Measurements from ENCODE around the gene HMCN2. TPM values are rescaled to one million over a fixed set of nuclear protein-coding genes. Genes with fewer than 3 reads are reported as not detected.

The HMCN2 gene
- total RNA-seq, 6 donors from 2014 or later, result 0.76 to 7.3 (median 1.5) TPM

DNA sequence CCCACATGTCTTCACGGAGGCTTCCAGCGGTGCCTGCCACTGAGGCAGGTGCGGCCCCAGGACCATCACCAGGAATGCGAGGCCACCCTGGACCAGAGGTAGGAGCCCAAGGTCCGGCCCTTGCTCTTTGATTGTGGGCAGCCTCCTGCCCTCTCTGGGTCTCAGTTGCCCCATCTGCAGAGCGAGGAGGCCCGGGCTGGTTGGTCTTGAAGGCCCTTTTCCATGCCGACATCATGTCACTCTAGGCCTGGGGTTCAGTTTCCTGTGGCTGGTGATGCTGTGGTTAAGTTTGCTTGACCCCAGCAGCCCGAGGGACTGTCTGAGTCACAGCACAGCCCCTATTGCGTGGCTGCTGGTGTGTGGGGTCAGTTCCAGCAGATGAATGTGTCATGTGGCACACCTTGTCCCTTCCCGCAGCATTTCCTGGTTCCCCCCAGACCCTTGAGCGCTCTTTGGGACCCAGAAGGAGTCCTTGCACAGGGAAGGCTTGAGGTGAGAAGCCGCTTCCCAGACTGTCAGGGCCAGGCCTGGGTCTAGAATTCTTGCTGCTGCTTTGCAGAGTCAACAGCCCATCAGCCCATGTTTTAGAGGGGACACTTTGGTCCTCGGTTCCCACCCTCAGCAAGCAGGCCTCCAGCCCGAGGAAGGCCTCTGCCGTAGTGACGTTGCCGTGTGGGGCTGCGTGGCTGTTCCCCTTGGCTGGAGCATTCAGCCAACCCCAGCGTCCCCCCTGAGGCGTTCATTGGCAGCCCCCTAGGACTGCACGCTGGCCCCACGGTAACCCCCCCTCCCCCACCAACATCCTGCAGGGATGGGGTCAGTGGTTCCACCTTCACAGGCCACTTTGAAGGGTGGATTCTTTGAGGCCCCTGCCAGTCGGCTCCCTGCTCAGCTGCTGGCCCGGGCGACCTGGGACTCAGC is 31.0 kb upstream of the HMCN2 start:
- no peaks in the 10 kb centered on the region for H3K27me3 ChIP-seq
- H3K36me3 ChIP-seq, result no peaks in the 10 kb centered on the region
- ATAC-seq (ENCODE audit: low FRiP score in 2 of 2) (no peak), DNase-seq (no peak)
- 87 to 92% methylated on average over 8 to 22 of the region's 26 CpGs for WGBS, 2 donors
- TF ChIP-seq, protein P1, sequence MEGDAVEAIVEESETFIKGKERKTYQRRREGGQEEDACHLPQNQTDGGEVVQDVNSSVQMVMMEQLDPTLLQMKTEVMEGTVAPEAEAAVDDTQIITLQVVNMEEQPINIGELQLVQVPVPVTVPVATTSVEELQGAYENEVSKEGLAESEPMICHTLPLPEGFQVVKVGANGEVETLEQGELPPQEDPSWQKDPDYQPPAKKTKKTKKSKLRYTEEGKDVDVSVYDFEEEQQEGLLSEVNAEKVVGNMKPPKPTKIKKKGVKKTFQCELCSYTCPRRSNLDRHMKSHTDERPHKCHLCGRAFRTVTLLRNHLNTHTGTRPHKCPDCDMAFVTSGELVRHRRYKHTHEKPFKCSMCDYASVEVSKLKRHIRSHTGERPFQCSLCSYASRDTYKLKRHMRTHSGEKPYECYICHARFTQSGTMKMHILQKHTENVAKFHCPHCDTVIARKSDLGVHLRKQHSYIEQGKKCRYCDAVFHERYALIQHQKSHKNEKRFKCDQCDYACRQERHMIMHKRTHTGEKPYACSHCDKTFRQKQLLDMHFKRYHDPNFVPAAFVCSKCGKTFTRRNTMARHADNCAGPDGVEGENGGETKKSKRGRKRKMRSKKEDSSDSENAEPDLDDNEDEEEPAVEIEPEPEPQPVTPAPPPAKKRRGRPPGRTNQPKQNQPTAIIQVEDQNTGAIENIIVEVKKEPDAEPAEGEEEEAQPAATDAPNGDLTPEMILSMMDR (IDR thresholded peaks at IDR 0.05), result no peak
- TF ChIP-seq POLR2A (IDR thresholded peaks at IDR 0.05) (no peak), EP300 (IDR thresholded peaks at IDR 0.05) (no peak), POLR2AphosphoS5 (IDR thresholded peaks at IDR 0.05) (no peak)
- H3K4me3 ChIP-seq, result no peak overlapping the region
- peaks cover 4 to 16% (median 8%) of the 10 kb centered on the region in 4 donors for H3K4me1 ChIP-seq
- no peak overlapping the region for H3K27ac ChIP-seq
- no peaks in the 10 kb centered on the region for H3K9me3 ChIP-seq

DNA sequence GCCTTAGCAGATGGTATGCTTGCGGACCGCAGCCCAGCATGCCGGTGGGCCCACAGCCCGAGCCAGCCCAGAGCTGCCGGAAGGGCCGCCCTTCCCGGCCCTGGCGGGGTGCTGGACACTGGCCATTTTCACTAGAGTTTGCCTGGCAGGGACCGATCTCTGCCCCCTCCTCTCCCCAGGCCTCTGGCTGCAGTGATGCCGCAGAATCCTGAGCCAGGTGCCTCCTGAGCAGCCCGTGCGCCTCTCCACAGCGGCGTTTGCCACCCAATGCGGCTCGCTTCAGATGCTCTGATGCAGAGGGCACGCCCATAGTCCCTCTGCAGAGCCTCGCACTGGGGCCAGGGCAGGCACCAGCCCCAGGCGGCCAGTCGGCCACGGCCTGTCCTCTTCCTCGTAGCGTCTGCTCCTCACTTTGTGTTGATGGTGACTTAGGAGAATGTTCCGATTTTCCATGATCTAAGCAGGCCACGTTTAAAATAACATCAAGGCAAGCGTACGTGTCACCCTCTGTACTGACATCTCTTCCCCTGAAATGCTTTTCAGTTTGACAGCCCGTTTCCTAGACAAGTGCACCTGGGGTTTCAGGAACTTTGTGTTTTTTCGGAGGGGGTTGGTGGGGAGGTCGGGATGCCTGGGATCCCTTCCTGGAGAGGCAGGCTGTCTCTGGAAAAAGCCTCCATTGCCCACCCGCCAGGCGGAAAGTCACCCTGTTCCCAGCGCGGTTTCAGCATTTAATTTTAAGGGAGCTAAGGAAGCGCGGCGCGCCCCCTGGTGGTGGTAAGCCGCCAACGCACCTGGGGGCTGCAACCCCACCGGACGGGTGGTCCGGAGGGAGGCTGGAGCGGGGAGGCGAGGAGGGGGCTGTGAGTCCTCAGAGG is 29.8 kb upstream of the HMCN2 start:
- DNase-seq (peak; percentile 60 to 95), ATAC-seq (ENCODE audit: low FRiP score in 2 of 2) (peak; percentile 65 to 72)
- Histone ChIP-seq H3K27me3 (no peaks in the 10 kb centered on the region), H3K36me3 (no peaks in the 10 kb centered on the region), H3K27ac (no peak overlapping the region), H3K4me3 (no peak overlapping the region), H3K9me3 (no peaks in the 10 kb centered on the region), H3K4me1 (peaks cover 4 to 16% (median 9%) of the 10 kb centered on the region in 4 donors)
- TF ChIP-seq POLR2A (IDR thresholded peaks at IDR 0.05), result no peak
- TF ChIP-seq, protein P1 (IDR thresholded peaks at IDR 0.05), result peak; percentile 96 to 99 (median 98)
- TF ChIP-seq EP300 (IDR thresholded peaks at IDR 0.05), result no peak
- TF ChIP-seq POLR2AphosphoS5 (IDR thresholded peaks at IDR 0.05), result no peak
- 15 to 52% methylated on average over 24 to 44 of the region's 45 CpGs for WGBS, 2 donors

DNA sequence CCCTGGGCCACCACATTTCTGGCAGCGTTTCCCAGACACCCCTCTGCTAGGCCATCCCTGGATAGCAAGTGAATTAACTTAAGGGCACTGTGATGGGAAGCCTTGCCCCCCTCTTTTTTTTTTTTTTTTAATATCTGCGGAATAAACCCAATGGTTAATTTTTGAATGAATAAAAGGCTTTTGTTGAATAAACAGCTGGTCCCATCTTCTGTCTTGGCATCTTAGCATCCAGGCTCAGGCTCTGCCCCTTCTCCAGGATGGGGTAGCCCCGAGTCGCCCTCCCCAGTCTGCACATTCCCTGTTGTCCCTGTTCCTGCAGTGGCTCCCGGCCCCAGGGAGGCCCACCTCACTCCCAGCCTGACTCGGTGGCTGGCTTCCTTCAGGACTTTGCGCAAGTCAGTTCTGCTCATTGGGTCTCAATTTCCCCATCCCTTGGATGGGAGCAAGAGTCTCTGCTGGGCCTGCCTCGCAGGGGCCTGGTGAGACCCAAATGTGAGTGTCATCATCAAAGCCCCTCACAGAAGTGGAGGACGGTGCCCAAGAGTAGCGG is 29.0 kb upstream of the HMCN2 start:
- ATAC-seq (ENCODE audit: low FRiP score in 2 of 2) (no peak), DNase-seq (no peak)
- H3K27me3 ChIP-seq, result no peaks in the 10 kb centered on the region
- H3K4me3 ChIP-seq, result no peak overlapping the region
- TF ChIP-seq EP300 (IDR thresholded peaks at IDR 0.05), result no peak
- TF ChIP-seq POLR2AphosphoS5 (IDR thresholded peaks at IDR 0.05), result no peak
- TF ChIP-seq, protein P1 (IDR thresholded peaks at IDR 0.05), result peak in 1 of 6 experiments; percentile 6
- no peak for TF ChIP-seq POLR2A (IDR thresholded peaks at IDR 0.05)
- H3K9me3 ChIP-seq, result no peaks in the 10 kb centered on the region
- peaks cover 4 to 16% (median 11%) of the 10 kb centered on the region in 4 donors for H3K4me1 ChIP-seq
- peak overlapping the region in 2 of 4 donors; percentile 55 to 56 for H3K27ac ChIP-seq
- 58 to 64% methylated on average over 6 to 10 of the region's 10 CpGs for WGBS, 2 donors
- no peaks in the 10 kb centered on the region for H3K36me3 ChIP-seq

DNA sequence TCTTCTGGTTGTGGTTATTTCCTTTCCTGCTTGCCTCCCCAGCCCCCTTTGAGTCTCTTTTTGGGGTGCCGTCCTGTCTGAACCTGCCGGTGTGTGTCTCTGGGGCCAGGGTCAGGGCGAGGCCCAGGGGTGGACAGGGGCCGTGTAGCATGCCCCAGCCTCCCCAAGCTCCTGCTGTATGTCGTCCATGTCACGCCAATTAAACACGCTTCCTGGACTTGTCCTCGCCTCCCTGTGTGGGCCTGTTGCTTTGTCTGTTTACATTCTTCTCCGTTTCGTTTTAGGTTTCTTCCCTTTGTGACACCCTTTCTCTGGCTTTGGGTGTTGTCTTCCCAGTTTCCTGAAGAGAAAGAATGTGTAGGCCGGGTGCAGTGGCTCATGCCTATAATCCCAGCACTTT is 28.5 kb upstream of the HMCN2 start:
- 64 to 69% methylated on average over 11 of the region's 11 CpGs for WGBS, 2 donors
- H3K9me3 ChIP-seq, result no peaks in the 10 kb centered on the region
- H3K36me3 ChIP-seq, result no peaks in the 10 kb centered on the region
- H3K27me3 ChIP-seq, result no peaks in the 10 kb centered on the region
- peak overlapping the region in 3 of 4 donors; percentile 10 to 56 (median 55) for H3K27ac ChIP-seq
- no peak for ATAC-seq (ENCODE audit: low FRiP score in 2 of 2)
- no peak for DNase-seq
- H3K4me1 ChIP-seq, result peaks cover 4 to 16% (median 11%) of the 10 kb centered on the region in 4 donors
- no peak overlapping the region for H3K4me3 ChIP-seq
- TF ChIP-seq POLR2AphosphoS5 (IDR thresholded peaks at IDR 0.05), result no peak
- TF ChIP-seq POLR2A (IDR thresholded peaks at IDR 0.05), result no peak
- no peak for TF ChIP-seq EP300 (IDR thresholded peaks at IDR 0.05)

Data from upper lobe of left lung (tissue), 6 donors.